Measurements from ENCODE around the gene KCNIP4.

KCNIP4 gene

GRCh38 chr4:20881658-20882057, 1066.9 kb downstream of the KCNIP4 start:
- DNase-seq (ENCODE audit: low read depth), result no peak
- H3K4me3 ChIP-seq (ENCODE audit: low read depth, low read length), result no peak overlapping the region
- no peak for TF ChIP-seq CTCF (IDR thresholded peaks at IDR 0.05; ENCODE audit: low read depth, low read length, missing control alignments)

- TF ChIP-seq CTCF (IDR thresholded peaks at IDR 0.05; ENCODE audit: low read depth, low read length, missing control alignments), result no peak
- no peak for DNase-seq (ENCODE audit: low read depth)
- no peak overlapping the region for H3K4me3 ChIP-seq (ENCODE audit: low read depth, low read length)
Measured at GRCh38 chr4:20878806-20879205, 1069.8 kb downstream of the KCNIP4 start.

- no peak for TF ChIP-seq CTCF (IDR thresholded peaks at IDR 0.05; ENCODE audit: low read depth, low read length, missing control alignments)
- DNase-seq (ENCODE audit: low read depth), result no peak
- H3K4me3 ChIP-seq (ENCODE audit: low read depth, low read length), result no peak overlapping the region
Measured at GRCh38 chr4:20870436-20870835, 1078.1 kb downstream of the KCNIP4 start.

- DNase-seq (ENCODE audit: low read depth), result no peak
- H3K4me3 ChIP-seq (ENCODE audit: low read depth, low read length), result no peak overlapping the region
- TF ChIP-seq CTCF (IDR thresholded peaks at IDR 0.05; ENCODE audit: low read depth, low read length, missing control alignments), result no peak
Measured at GRCh38 chr4:20868108-20868507, 1080.5 kb downstream of the KCNIP4 start.

- no peak for TF ChIP-seq CTCF (IDR thresholded peaks at IDR 0.05; ENCODE audit: low read depth, low read length, missing control alignments)
- no peak overlapping the region for H3K4me3 ChIP-seq (ENCODE audit: low read depth, low read length)
- DNase-seq (ENCODE audit: low read depth), result no peak
Measured at GRCh38 chr4:20860878-20861277, 1087.7 kb downstream of the KCNIP4 start.

- no peak for DNase-seq (ENCODE audit: low read depth)
- H3K4me3 ChIP-seq (ENCODE audit: low read depth, low read length), result no peak overlapping the region
- TF ChIP-seq CTCF (IDR thresholded peaks at IDR 0.05; ENCODE audit: low read depth, low read length, missing control alignments), result no peak
Measured at GRCh38 chr4:20859097-20859781, 1089.3 kb downstream of the KCNIP4 start.

- H3K4me3 ChIP-seq (ENCODE audit: low read depth, low read length), result no peak overlapping the region
- DNase-seq (ENCODE audit: low read depth), result no peak
- TF ChIP-seq CTCF (IDR thresholded peaks at IDR 0.05; ENCODE audit: low read depth, low read length, missing control alignments), result no peak
Measured at GRCh38 chr4:20857081-20857480, 1091.5 kb downstream of the KCNIP4 start.
